Measurements from ENCODE around the gene KCNAB1. TPM values are rescaled to one million over a fixed set of nuclear protein-coding genes. Genes with fewer than 3 reads are reported as not detected.

Gene KCNAB1
- total RNA-seq, 2 experiments from 2014 or later = not detected

GRCh38 chr3:156330415-156330814 is 210.0 kb downstream of the KCNAB1 start:
- ChIA-PET POLR2A (no interaction called here), CTCF (no interaction called here)
- no peaks in the 10 kb centered on the region for H3K36me3 Mint-ChIP-seq
- no peak overlapping the region for H3K27ac Mint-ChIP-seq
- no peak for DNase-seq
- H3K4me3 Mint-ChIP-seq = no peak overlapping the region
- H3K4me1 Mint-ChIP-seq (ENCODE audit: low read depth) = no peaks in the 10 kb centered on the region
- intact Hi-C loops (cut with micrococcal nuclease) = no loop called here
- H3K9me3 Mint-ChIP-seq = no peaks in the 10 kb centered on the region
- peaks cover 6% of the 10 kb centered on the region for H3K27me3 Mint-ChIP-seq

GRCh38 chr3:156332304-156332703 is 211.9 kb downstream of the KCNAB1 start:
- H3K4me3 Mint-ChIP-seq = no peak overlapping the region
- no peaks in the 10 kb centered on the region for H3K9me3 Mint-ChIP-seq
- no peak for DNase-seq
- H3K4me1 Mint-ChIP-seq (ENCODE audit: low read depth) = no peaks in the 10 kb centered on the region
- CTCF ChIA-PET = no interaction called here
- H3K27me3 Mint-ChIP-seq = peaks cover 8% of the 10 kb centered on the region
- H3K27ac Mint-ChIP-seq = no peak overlapping the region
- no peaks in the 10 kb centered on the region for H3K36me3 Mint-ChIP-seq
- POLR2A ChIA-PET = no interaction called here
- intact Hi-C loops (cut with micrococcal nuclease) = no loop called here

- POLR2A ChIA-PET = no interaction called here
- intact Hi-C loops (cut with micrococcal nuclease) = no loop called here
- H3K4me3 Mint-ChIP-seq = no peak overlapping the region
- no peaks in the 10 kb centered on the region for H3K36me3 Mint-ChIP-seq
- no peak for DNase-seq
- peaks cover 11% of the 10 kb centered on the region for H3K27me3 Mint-ChIP-seq
- CTCF ChIA-PET = interaction anchor here (1.3 kb wide), 1 partner anchor 9 kb away, joined by 3 read pairs; no protein-coding TSS in a partner anchor
- H3K9me3 Mint-ChIP-seq = no peaks in the 10 kb centered on the region
- no peaks in the 10 kb centered on the region for H3K4me1 Mint-ChIP-seq (ENCODE audit: low read depth)
- H3K27ac Mint-ChIP-seq = no peak overlapping the region
Measured at GRCh38 chr3:156334841-156335545, 214.6 kb downstream of the KCNAB1 start.

- CTCF ChIA-PET = no interaction called here
- peaks cover 20% of the 10 kb centered on the region for H3K27me3 Mint-ChIP-seq
- no peaks in the 10 kb centered on the region for H3K4me1 Mint-ChIP-seq (ENCODE audit: low read depth)
- no peaks in the 10 kb centered on the region for H3K9me3 Mint-ChIP-seq
- POLR2A ChIA-PET = no interaction called here
- H3K27ac Mint-ChIP-seq = no peak overlapping the region
- H3K4me3 Mint-ChIP-seq = no peak overlapping the region
- DNase-seq = no peak
- intact Hi-C loops (cut with micrococcal nuclease) = no loop called here
- no peaks in the 10 kb centered on the region for H3K36me3 Mint-ChIP-seq
Measured at GRCh38 chr3:156339491-156339890, 219.1 kb downstream of the KCNAB1 start.

GRCh38 chr3:156341332-156341731 is 221.0 kb downstream of the KCNAB1 start:
- Mint-ChIP-seq H3K9me3 (no peaks in the 10 kb centered on the region), H3K4me3 (no peak overlapping the region), H3K4me1 (ENCODE audit: low read depth) (no peaks in the 10 kb centered on the region), H3K27me3 (peaks cover 22% of the 10 kb centered on the region), H3K36me3 (no peaks in the 10 kb centered on the region), H3K27ac (no peak overlapping the region)
- POLR2A ChIA-PET = no interaction called here
- CTCF ChIA-PET = no interaction called here
- intact Hi-C loops (cut with micrococcal nuclease) = no loop called here
- no peak for DNase-seq

GRCh38 chr3:156341831-156342416 is 221.5 kb downstream of the KCNAB1 start:
- no peak for DNase-seq
- H3K36me3 Mint-ChIP-seq = no peaks in the 10 kb centered on the region
- ChIA-PET POLR2A (no interaction called here), CTCF (interaction anchor here (0.6 kb wide), 1 partner anchor 194 kb away, joined by 4 read pairs; no protein-coding TSS in a partner anchor)
- peaks cover 22% of the 10 kb centered on the region for H3K27me3 Mint-ChIP-seq
- no peak overlapping the region for H3K4me3 Mint-ChIP-seq
- no peak overlapping the region for H3K27ac Mint-ChIP-seq
- intact Hi-C loops (cut with micrococcal nuclease) = no loop called here
- no peaks in the 10 kb centered on the region for H3K9me3 Mint-ChIP-seq
- no peaks in the 10 kb centered on the region for H3K4me1 Mint-ChIP-seq (ENCODE audit: low read depth)

GRCh38 chr3:156344215-156344614 is 223.8 kb downstream of the KCNAB1 start:
- Mint-ChIP-seq H3K27ac (no peak overlapping the region), H3K4me1 (ENCODE audit: low read depth) (no peaks in the 10 kb centered on the region), H3K9me3 (no peaks in the 10 kb centered on the region), H3K36me3 (no peaks in the 10 kb centered on the region), H3K27me3 (peaks cover 15% of the 10 kb centered on the region), H3K4me3 (no peak overlapping the region)
- DNase-seq = no peak
- CTCF ChIA-PET = no interaction called here
- POLR2A ChIA-PET = no interaction called here
- intact Hi-C loops (cut with micrococcal nuclease) = no loop called here

- Mint-ChIP-seq H3K27me3 (peaks cover 2% of the 10 kb centered on the region), H3K36me3 (no peaks in the 10 kb centered on the region), H3K4me1 (ENCODE audit: low read depth) (no peaks in the 10 kb centered on the region), H3K9me3 (no peaks in the 10 kb centered on the region), H3K27ac (no peak overlapping the region), H3K4me3 (no peak overlapping the region)
- ChIA-PET CTCF (no interaction called here), POLR2A (no interaction called here)
- no peak for DNase-seq
- intact Hi-C loops (cut with micrococcal nuclease) = no loop called here
Measured at GRCh38 chr3:156349111-156349510, 228.7 kb downstream of the KCNAB1 start.

- Mint-ChIP-seq H3K4me1 (ENCODE audit: low read depth) (no peaks in the 10 kb centered on the region), H3K9me3 (no peaks in the 10 kb centered on the region), H3K4me3 (no peak overlapping the region), H3K36me3 (no peaks in the 10 kb centered on the region), H3K27me3 (peaks cover 2% of the 10 kb centered on the region), H3K27ac (no peak overlapping the region)
- DNase-seq = no peak
- ChIA-PET CTCF (no interaction called here), POLR2A (no interaction called here)
- intact Hi-C loops (cut with micrococcal nuclease) = no loop called here
Measured at GRCh38 chr3:156349978-156350377, 229.6 kb downstream of the KCNAB1 start.

- DNase-seq = no peak
- Mint-ChIP-seq H3K4me3 (no peak overlapping the region), H3K27ac (no peak overlapping the region), H3K9me3 (no peaks in the 10 kb centered on the region), H3K36me3 (no peaks in the 10 kb centered on the region), H3K27me3 (no peaks in the 10 kb centered on the region), H3K4me1 (ENCODE audit: low read depth) (no peaks in the 10 kb centered on the region)
- ChIA-PET POLR2A (no interaction called here), CTCF (no interaction called here)
- intact Hi-C loops (cut with micrococcal nuclease) = no loop called here
Measured at GRCh38 chr3:156350781-156351180, 230.4 kb downstream of the KCNAB1 start.

- H3K36me3 Mint-ChIP-seq = no peaks in the 10 kb centered on the region
- intact Hi-C loops (cut with micrococcal nuclease) = no loop called here
- no peak overlapping the region for H3K4me3 Mint-ChIP-seq
- DNase-seq = no peak
- no peaks in the 10 kb centered on the region for H3K9me3 Mint-ChIP-seq
- POLR2A ChIA-PET = no interaction called here
- no peak overlapping the region for H3K27ac Mint-ChIP-seq
- no peaks in the 10 kb centered on the region for H3K4me1 Mint-ChIP-seq (ENCODE audit: low read depth)
- CTCF ChIA-PET = no interaction called here
- no peaks in the 10 kb centered on the region for H3K27me3 Mint-ChIP-seq
Measured at GRCh38 chr3:156351783-156352182, 231.4 kb downstream of the KCNAB1 start.

- intact Hi-C loops (cut with micrococcal nuclease) = no loop called here
- Mint-ChIP-seq H3K9me3 (no peaks in the 10 kb centered on the region), H3K27me3 (no peaks in the 10 kb centered on the region), H3K36me3 (no peaks in the 10 kb centered on the region), H3K27ac (no peak overlapping the region), H3K4me1 (ENCODE audit: low read depth) (no peaks in the 10 kb centered on the region), H3K4me3 (no peak overlapping the region)
- DNase-seq = no peak
- ChIA-PET CTCF (interaction anchor here (0.8 kb wide), 1 partner anchor 155 kb away, joined by 3 read pairs; no protein-coding TSS in a partner anchor), POLR2A (no interaction called here)
Measured at GRCh38 chr3:156352728-156353127, 232.3 kb downstream of the KCNAB1 start.

GRCh38 chr3:156353563-156353962 is 233.2 kb downstream of the KCNAB1 start:
- no peaks in the 10 kb centered on the region for H3K4me1 Mint-ChIP-seq (ENCODE audit: low read depth)
- ChIA-PET POLR2A (no interaction called here), CTCF (no interaction called here)
- no peak overlapping the region for H3K27ac Mint-ChIP-seq
- no peaks in the 10 kb centered on the region for H3K9me3 Mint-ChIP-seq
- H3K4me3 Mint-ChIP-seq = no peak overlapping the region
- H3K27me3 Mint-ChIP-seq = no peaks in the 10 kb centered on the region
- DNase-seq = no peak
- H3K36me3 Mint-ChIP-seq = no peaks in the 10 kb centered on the region
- intact Hi-C loops (cut with micrococcal nuclease) = no loop called here
